Ureter (tissue), 1 donor: ENCODE results near the gene NR1I3. TPM values are rescaled to one million over a fixed set of nuclear protein-coding genes. Genes with fewer than 3 reads are reported as not detected.
A peak's percentile ranks its signal among the peaks of the same experiment; 100 is the strongest.

Source experiments
- DNase-seq: peaks from one replicate; pipeline ENCODE4 v3.0.0-alpha.2; 2020; ENCODE audit warnings: low spot score
- total RNA-seq: library from RNA; stranded (reverse); gene quantifications from one replicate; pipeline ENCODE4 v1.2.4, GENCODE V29; 2023
- donor health status: DM: yes; HTN: yes; CAD: no.

Gene NR1I3
- total RNA-seq, 1 donor from 2014 or later = not detected

DNA sequence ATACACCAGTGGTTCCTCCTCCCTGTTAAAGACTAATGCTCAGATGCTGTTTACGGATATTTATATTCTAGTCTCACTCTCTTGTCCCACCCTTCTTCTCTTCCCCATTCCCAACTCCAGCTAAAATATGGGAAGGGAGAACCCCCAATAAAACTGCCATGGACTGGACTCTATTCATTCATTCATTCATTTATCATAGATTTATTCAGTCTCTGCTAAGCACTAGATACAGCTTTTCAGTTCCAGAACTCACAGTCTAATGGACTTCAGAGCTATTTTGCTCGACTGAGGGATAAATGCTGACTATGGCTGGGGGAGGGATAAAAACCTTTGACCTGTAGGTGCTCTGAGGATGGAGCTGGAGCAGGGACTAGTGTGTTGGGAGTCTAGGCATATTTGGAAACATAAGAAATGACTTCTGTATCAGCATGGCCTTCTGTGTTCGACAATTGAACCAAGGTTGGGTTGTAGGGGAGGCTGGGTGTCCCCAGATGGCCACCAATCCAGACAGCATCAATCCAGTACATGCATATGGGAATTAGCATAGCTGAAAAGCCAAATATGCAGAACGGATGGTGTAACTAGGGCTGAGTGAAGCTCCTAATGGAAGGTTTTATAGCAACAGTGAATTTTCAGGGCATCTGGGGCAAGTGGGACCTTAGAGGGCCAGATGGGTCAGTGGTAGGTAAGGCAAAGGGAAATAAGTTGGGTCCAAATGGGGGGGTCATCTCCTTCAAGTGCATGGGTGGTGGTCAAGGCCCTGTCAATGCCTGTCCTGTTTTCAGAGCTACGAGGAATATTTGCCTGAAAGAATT lies 18.7 kb downstream of the NR1I3 start:
- no peak for DNase-seq

DNA sequence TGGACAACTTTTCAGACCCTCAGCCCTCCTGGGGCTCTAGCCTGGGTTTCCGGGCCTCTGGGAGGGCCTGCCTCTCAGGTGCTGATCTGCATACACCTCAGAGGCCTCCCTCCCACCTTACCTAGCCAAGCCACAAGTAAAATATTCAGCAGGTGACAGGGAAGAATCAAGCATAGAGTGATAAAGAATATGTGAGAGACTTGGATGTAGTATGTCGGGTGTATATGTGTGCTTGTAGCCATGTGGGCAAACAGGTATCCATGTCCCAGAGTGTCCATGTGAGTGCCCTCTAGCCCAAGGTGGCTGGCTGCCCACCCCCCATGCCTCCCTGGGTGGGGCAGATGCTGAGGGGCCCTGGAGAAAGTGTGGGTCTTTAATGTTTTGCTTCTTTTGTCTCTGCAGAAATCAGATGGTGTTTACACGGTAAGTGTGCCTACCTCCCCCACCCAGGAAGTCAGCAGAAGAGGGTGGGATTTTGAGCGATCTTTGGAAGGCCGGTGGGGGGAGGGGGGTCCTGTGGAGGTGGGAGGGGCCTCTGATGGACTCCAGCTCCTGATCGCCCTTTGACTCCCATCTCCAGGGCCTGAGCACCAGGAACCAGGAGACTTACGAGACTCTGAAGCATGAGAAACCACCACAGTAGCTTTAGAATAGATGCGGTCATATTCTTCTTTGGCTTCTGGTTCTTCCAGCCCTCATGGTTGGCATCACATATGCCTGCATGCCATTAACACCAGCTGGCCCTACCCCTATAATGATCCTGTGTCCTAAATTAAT lies 19.5 kb downstream of the NR1I3 start:
- no peak for DNase-seq

DNA sequence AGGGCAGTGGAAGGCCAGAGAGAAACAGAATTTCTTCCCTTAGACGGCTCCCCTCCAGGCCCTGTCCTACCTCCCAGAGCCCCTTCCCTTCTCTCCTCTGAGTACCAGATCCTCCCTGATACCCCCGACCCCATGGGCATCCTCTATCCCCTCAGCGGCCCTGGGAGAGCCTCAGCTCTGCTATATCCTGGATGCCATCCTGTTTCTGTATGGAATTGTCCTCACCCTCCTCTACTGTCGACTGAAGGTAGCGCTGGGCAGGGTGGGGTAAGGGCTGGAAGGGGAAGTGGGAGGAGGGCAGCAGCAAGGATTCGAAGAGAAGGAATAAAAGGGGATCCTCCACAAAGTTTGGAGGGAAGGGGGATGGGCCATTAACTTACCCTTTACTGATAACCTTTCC lies 20.2 kb downstream of the NR1I3 start:
- DNase-seq = no peak

DNA sequence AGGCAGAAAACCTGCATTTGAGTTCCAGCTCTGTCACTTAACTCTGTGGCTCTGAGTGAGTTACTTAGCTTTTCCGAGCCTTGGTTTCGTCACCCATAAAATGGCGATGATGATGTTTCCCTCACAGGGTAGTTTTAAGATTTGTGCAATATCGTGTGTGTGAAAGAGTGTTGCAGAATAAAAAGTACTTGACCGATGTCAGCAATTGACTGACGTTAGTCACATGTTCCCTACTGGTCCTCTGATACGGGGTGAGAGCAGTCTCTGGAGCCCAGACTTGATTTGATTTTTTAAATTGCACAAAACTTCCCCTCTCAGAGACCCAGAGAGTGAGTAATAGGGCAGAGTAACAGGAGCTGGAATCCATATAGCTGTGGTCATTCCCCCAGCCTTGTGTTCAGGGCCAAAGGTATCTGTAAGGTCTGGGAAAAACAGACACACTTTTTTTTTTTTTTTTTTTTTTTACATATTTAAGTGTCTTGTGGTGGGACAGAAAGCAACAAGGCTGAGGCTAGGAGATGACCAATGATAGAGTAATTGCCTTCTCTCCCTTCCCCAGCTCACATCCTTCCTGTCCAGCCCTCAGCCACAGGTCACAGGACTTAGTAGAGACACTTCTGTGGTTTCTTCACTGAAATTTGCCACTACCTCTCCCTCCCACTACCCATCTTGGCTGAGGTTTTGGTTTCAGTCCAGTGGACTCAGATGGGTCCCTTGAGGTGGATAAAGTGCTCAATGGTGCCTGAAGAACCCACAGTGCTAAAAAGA lies 20.9 kb downstream of the NR1I3 start:
- DNase-seq = no peak

DNA sequence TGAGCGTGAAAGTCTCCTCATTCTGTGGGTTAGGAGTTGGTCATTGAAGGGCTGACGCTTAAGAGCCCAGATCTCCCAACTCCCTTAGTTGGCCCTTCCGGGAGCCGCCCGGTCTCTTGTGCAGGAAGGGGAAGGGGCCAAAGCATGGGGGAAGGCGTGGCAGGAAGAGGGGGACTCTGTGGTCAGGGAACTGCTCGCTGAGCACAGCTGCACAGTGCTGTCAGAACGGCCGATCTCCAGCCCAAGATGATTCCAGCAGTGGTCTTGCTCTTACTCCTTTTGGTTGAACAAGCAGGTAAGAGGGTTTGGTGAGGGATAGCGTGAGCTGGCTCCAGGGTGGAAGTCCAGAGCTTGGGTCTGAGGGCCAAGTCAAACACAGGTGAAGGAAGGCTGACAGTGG lies 22.9 kb downstream of the NR1I3 start, which contains the start of gene FCER1G:
FCER1G (plus strand) TSS at position 220 of the 400 bp plus-strand sequence; CDS start at position 247, 27 bp downstream.
- DNase-seq = no peak

DNA sequence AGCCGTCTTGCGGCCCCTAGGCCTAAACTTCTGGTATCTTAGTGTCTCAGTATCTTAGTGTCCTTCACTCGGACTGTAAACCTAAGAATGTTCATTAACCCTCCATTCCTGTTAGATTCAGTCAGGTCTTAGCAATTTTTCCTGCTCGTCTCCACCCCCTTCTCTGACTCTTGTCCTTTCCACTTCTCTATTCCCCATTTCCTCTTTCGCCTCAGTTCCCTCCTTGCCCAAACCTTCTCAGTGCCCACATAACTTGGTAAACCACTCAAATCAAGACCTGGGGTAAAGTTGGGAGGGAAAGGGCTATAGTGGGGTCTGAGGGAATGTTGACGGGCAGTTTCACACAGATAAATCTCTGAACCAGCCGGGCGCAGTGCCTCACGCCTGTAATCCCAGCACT lies 23.6 kb downstream of the NR1I3 start:
- no peak for DNase-seq

DNA sequence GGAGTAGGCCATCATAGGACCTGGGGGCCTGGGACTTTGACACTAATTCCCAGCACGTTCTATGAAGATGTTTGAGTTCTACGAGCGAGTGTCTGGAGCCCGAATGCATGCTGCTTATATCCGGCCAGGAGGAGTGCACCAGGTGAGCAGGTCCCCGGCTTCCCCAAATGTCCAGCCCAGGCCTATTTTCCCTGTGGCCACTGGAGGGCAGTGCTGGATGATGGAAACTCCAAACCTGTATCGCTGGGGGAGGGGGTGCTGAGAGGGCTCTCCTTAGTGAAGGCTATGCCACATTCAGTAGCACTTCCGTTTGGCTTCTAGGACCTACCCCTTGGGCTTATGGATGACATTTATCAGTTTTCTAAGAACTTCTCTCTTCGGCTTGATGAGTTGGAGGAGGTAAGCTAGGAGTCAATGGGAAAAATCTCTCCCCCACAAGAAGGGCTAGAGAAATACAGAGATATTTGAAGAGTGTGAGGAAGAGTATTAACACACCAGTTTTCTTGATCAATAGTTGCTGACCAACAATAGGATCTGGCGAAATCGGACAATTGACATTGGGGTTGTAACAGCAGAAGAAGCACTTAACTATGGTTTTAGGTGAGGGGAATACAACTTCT lies 28.1 kb downstream of the NR1I3 start:
- DNase-seq = peak; percentile 75

DNA sequence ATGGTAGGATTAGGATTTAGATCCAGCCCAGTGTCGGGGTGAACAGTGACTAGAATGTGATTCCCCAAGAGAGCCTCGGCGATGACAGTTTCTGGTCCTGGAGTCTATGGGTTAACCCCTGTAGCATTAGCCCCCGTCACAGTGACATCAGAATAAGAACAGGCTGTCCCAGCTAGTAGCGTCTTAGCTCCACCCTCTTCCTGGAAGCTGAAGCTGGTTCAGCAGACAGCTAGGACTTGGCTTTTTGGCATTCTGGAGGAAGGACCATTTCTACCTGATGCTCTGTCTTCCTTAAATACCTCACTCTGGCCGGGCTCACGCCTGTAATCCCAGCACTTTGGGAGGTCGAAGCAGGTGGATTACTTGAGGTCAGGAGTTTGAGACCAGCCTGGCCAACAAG lies 30.8 kb downstream of the NR1I3 start:
- DNase-seq = no peak

DNA sequence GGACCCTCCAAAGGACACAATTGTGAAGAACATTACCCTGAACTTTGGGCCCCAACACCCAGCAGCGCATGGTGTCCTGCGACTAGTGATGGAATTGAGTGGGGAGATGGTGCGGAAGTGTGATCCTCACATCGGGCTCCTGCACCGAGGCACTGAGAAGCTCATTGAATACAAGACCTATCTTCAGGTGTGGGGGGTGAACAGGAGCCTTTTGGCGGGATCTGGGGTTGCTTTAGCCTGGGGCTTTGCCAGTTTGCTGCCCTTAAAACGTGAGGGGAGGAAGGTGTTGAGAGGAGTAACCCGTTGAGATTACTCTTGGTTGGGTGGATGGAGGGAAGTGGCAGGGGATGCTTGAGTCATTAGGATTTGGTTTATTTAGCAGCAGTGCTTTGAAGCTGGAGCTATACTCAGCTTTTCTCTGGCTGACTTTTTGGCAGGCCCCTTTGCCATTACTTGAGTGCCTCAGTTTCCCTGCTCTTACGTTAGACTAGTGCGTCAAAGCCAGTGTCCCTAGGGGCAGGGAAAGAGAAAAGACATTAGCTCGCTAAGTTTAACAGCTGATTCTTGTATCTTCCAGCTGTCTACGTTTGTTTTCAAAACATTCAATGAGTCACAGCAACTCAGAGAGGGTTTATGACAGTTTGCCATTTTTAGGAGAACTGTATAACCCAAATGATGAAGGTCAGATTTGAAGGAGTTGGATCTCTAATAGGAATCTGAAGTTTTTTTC lies 31.4 kb downstream of the NR1I3 start:
- DNase-seq = no peak

DNA sequence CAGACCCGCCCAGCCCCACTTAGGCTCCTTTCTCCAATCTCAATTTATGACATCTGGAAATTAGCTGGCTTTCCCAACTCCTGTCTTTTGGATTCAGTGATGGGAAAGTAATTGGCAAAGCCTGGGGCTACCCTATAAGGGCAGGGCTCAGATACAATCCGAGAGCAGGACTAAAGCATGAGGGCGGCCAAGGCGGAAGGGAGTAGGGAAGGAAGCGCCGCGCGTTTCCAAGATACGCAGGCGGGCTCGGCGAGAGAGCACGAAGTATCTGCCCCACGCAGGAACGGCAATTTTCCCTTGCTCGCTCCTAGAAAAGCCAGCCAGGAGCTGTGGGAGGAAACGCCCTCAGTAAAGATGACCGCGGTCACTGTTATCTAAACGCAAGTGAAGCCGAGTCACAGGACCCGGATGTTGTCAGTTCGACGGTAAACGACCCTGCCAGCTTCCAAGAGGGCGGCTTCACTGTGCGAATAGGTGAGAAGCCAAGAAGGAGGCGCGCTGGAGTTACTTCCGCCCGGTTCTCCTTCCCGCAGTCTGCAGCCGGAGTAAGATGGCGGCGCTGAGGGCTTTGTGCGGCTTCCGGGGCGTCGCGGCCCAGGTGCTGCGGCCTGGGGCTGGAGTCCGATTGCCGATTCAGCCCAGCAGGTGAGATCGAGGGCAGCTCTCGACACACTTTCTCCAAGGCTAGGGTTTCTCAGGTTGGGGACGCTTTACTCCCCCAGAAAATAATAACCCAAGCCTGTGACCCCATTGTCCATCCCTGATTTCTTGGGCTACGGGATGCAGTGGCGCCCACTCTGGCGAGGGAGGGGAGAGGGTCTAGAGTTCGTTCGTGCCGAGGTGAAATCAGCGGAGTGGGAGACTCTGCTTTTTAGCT lies 35.9 kb downstream of the NR1I3 start, which contains the start of gene NDUFS2:
NDUFS2 (plus strand) TSS at position 532 of the 877 bp plus-strand sequence; CDS start at position 551, 19 bp downstream.
- DNase-seq = peak; percentile 99

DNA sequence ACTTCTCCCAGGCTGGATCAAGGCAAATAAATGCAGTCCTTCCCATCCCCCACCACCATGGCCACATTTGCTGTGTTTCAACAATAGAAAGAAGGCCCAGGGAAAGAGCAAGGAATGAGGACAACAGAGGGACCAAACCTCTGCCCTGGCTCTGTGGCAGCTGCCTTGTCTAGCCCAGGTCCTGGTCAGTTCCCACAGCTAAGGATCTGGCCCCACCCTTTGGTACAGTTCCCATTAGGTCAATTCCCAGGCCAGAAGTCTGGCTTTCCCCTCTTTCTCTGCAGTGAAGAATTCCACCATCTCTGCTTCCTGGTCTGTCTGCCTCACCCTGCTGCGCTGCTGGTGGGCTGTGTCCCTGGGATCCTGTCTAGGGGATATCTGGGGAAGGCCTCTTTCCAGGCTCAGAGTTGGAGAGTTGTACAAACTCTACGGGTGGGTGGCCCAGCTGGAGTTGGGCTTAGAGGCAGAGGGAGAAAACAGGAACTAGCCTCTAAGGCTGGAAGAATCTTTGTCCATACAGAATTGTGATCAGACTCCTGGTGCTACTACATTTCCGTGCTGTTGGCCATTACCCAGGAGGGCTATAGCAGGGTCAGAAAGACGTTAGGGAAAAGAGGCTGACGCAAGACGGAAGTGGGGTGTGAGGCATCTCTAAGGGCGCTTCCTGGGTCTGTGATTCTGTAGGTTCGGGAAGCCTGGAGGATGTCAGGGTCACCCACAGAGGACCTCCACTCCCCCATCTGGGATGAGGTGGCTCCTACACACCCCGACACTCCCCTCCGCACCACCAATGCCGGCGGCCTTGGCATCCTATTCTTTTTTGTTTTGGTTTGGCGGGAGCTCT lies 36.8 kb downstream of the NR1I3 start:
- DNase-seq = peak; percentile 70

DNA sequence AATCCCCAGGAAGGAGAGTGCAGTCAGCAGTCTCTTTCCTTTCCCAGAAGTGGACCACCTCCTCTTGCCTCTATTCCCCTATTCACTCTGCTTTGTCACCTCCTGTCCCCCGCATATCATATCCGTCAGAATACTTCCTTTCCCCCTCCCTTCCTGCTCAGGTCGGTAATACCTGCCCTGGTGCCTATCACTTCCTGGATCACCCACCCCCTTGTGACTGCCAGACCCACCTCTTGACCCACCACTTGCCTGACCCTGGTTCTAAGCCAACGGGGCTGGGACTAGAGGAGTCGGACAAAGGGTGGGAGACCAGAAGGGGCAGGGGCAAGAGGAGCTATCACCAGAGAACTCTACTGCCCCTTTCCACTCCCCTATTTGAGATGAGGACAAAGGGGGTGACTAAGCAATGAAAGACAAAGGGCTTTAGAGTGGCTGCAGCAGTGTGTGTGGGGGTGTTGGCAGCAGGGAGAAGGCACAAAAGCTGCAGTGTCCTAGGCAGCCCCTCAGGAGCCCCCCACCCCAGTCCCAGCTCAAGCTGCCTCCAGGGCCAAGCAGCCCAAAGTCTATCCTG lies 37.5 kb downstream of the NR1I3 start:
- DNase-seq = no peak

DNA sequence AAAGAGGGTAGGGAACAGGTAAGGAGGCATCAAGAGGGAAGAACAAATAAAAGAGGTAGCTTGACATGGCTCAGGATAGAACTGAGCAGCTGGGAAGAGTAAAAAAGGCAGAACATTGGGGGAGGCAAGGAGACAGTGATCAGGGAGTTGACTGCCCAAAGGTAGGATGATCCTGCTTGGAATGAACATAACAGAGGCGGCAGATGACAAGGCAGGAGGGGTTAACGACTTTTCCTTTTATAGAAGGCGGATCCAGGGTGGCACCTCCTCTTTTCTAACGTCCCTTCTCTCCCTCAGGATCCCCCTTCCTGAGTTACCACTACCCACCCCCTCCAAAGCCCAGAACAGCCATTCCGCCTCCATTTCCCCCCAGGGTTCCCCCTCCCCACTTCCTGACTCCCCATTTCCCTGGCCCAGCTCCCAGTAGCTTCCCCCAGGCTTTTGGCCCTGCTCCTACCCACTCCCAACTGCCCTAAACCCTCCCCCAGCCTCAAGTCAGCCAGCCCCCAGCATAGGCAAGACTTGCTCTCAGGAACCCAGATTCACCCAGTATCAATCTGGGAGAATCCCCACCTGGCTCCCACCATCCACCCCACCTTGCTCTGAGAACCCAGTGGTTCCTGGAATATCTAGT lies 38.4 kb downstream of the NR1I3 start:
- DNase-seq = no peak

DNA sequence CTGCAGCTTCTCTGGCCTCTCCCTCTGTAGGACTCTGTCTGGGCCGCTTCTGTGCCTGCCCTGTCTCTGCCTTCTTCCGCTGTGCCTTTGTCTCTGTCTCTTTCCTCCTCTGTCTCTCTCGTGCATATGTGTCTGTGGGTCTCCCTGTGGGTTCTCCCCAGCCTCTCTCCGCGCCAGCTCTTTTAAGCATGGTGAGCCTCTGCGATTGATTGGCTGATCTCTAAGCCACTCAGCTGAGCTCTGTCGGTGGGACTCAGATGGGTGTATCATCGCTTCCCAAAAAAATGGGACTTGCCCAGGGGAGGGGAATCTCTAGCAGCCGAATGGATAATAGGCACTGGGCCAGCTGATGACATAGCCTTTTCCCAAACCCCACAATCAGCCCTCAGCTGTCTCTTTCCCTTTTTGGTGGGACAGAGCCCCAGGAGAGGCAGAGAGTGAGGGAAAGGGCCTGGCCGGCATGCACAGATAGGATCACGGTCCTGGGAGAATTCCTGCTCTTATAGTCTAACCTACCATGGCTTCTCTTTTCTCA lies 39.0 kb downstream of the NR1I3 start, which contains the start of gene ADAMTS4:
ADAMTS4 (minus strand) TSS at position 158 of the 535 bp plus-strand sequence. CDS start 427 bp downstream, outside the sequence.
- peak; percentile 77 for DNase-seq

DNA sequence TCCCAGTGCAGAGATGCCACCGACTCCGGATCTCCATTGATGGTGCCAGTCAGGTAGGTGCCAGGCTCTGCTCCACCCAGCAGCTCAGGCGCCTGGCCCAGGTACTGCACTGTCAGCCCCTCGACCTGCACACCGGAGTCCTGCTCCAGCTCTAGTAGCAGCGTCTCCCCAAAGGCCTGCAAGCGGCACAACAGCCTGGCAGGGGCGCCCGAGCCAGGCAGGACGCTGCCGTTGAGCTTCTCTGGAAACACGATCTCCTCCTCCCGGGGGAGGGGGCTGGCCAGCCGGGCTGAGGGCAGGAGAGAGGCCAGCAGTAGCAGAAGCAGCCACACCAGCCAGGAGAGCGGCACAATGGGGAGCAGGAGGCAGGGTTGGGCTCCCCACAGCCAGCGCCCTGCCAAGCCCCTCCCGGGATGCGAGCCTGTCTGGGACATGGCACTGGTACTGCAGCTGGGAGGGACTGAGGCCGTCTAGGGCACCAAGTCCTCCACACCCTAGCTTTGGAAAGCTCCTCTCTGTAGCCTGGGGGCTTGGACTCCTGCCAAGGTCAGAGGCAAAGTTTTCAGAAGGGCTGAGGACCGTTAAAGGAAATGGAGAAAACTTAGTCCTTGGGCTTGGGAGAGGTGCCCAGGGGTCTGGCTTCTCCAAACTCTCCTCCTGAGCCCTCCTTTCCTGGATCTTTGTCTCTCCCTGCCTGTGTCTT lies 39.7 kb downstream of the NR1I3 start:
- DNase-seq = no peak

DNA sequence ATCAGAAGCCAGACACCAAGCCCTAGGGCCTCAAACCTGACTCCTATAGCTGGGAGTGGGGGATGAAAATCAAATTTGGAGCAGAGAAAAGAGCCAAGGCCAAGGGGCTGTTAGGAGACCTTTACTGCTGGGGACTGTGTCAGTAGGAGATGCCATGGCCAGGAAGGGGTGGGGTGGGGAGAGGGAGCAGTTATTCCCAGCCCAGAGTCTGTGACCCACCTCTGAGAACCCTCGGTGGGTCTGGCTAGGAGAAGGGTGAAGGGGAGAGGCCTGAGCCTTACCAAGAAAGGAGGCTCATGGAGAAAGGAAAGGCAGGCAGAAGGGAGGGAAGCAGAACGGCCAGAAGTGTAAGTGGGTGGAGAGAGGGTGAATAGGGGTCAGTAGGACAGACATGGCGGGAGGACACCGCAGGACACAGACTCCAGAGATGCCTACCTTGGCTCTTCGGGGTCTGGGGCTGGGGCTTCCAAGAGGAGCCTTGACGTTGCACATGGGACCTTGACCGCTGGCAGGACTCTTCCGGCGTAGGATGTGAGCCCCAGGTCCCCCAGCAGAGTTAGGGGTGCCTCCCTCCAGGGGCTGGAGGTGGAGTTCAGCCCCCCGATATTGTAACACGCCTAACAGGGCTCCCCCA lies 40.3 kb downstream of the NR1I3 start:
- DNase-seq = no peak
